Cardiac fibroblast (primary cell): ENCODE results near the gene TOMM40L.
"Not testable (repeated sequence)": the region's sequence is repeated elsewhere in the genome, so short reads cannot be mapped to it uniquely, and the experiment has no call there.

Experiments
- DNase-seq, 2 donors: peaks; one replicate each; pipeline versions ENCODE4 v3.0.0 to v3.0.0-alpha.2; 2010; ENCODE audit warnings: low read depth in 2 of 2
- H3K4me3 ChIP-seq, 2 donors: replicated peaks in 1 of 2; 1 replicate in 1 of 2; 2 replicates in 1 of 2; pipeline ENCODE4 v1.5.1; 2011; ENCODE audit warnings: low read depth in 2 of 2, low read length in 2 of 2, mild to moderate bottlenecking in 2 of 2, moderate library complexity in 1 of 2
- CTCF ChIP-seq: IDR thresholded peaks from one replicate; pipeline ENCODE4 v1.5.1; 2011; ENCODE audit warnings: low read depth, mild to moderate bottlenecking, low read length, inconsistent platforms

The TOMM40L gene

DNA sequence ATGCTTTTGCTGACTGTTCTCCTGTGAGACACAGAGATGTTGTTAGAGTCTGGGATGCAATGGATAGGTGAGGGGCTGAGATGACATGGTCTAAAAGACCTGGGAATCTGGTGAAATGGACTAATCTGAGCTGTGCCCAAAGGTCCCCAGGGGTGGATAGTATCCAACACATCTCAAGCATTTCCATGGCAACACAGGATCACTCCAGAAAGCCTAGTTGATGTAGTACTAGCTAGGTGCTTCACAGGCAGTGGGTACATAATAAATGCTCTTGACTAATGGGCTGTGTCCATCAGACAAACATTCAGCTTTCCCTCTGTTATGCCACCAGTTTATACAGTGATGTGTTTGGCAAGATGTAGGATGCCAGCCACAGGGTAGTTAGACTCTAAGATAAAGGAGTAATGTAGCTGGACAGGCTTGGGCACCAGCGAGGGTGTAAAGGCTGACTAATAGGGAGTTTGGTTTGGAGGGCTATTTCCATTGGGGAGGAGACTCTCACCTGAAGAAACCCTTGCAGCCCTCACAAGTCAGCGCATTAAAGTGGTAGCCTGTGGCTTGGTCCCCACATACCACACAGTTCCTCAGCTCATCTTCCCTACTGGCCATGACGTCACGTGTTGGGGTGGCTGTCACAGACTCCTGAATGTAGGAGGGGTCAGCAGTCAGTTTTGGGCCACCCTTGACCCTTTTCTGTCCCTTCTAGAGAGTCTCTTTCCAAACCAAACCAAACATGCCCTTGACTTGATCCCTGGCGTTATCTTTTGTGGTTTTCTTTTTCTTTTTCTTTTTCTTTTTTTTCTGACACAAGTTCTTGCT, 10.3 kb downstream of the TOMM40L start:
- no peak for TF ChIP-seq CTCF
- DNase-seq = no peak
- H3K4me3 ChIP-seq = no peak overlapping the region

- H3K4me3 ChIP-seq = no peak within 1 kb of the TSS
- TF ChIP-seq CTCF = no peak
- DNase-seq = no peak
Observed at GRCh38 chr1:161238039-161238473, 12.2 kb downstream of the TOMM40L start, which contains the start of gene NR1I3. Gene NR1I3, minus strand, starts transcription at chr1:161238203. Its CDS starts 1,638 bp downstream, at chr1:161236565.

- no peak overlapping the region for H3K4me3 ChIP-seq
- no peak for TF ChIP-seq CTCF
- no peak for DNase-seq
Observed at GRCh38 chr1:161241682-161242081, 15.8 kb downstream of the TOMM40L start.

DNA sequence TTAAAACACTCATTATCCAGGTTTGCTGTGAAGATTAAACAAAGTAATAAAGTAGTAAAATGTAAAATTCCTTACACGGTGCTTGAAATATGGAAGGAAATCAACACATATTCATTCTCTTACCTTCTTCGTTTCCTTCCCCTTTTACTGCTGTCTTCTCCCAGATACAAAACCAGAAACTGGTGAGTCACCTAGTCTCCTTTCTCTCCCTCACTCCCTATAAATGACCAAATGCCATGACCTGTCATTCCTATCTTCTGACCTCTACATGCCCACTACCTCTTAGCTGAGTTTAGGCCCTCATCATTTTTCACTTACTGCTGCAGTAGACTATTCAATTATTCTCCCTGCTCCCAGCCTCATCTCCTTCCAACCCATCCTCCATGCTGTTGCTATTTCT, 16.5 kb downstream of the TOMM40L start:
- no peak for TF ChIP-seq CTCF
- H3K4me3 ChIP-seq = no peak overlapping the region
- no peak for DNase-seq

GRCh38 chr1:161244888-161245287, 19.0 kb downstream of the TOMM40L start:
- no peak for TF ChIP-seq CTCF
- H3K4me3 ChIP-seq = no peak overlapping the region
- DNase-seq = no peak

- not testable (repeated sequence) for DNase-seq, H3K4me3 ChIP-seq
Observed at GRCh38 chr1:161250100-161250499, 24.2 kb downstream of the TOMM40L start.

- no peak for TF ChIP-seq CTCF
- H3K4me3 ChIP-seq = no peak overlapping the region
- no peak for DNase-seq
Observed at GRCh38 chr1:161250829-161251228, 25.0 kb downstream of the TOMM40L start.
